Dermis microvascular lymphatic vessel endothelial cell (primary cell): ENCODE data around the gene PCDHA11. TPM values are rescaled to one million over a fixed set of nuclear protein-coding genes. Genes with fewer than 3 reads are reported as not detected.
"Not testable (repeated sequence)": the region's sequence is repeated elsewhere in the genome, so short reads cannot be mapped to it uniquely, and the experiment has no call there.

ENCODE experiments used
- DNase-seq, 2 donors: peaks; one replicate each; pipeline versions ENCODE4 v3.0.0 to v3.0.0-alpha.2; 2010; ENCODE audit warnings: low read depth in 2 of 2
- total RNA-seq: library from RNA; depleted of rRNA; stranded (reverse); fragments of >200 nt; gene quantifications from 2 replicates; pipeline ENCODE4 v1.2.1, GENCODE V29; 2014

Gene PCDHA11
- under 0.01 TPM in 1 of 2 replicates, not detected in the other for total RNA-seq

GRCh38 chr5:140868721-140869554 lies at the start of gene PCDHA11:
TSS of gene PCDHA11 (plus strand) at chr5:140868957. CDS start at chr5:140869104, 147 bp downstream.
- DNase-seq: peak in 1 of 2 donors; percentile 4

- DNase-seq: peak in 1 of 2 donors; percentile 23
These were observed 47.1 kb upstream of the PCDHA11 start, which contains the start of gene PCDHA5 for GRCh38 chr5:140821375-140822280. TSS of gene PCDHA5 (plus strand) at chr5:140821613.

- no peak for DNase-seq
These were observed 46.5 kb upstream of the PCDHA11 start for GRCh38 chr5:140822281-140822629.

- DNase-seq: not testable (repeated sequence)
These were observed 45.8 kb upstream of the PCDHA11 start for GRCh38 chr5:140822969-140823368.

GRCh38 chr5:140823475-140823874 lies 45.3 kb upstream of the PCDHA11 start:
- DNase-seq: no peak

GRCh38 chr5:140827704-140828361 lies 40.9 kb upstream of the PCDHA11 start, which contains the start of gene PCDHA6:
TSS of gene PCDHA6 (plus strand) at chr5:140827960. CDS start at chr5:140828092, 132 bp downstream.
- DNase-seq: no peak

- no peak for DNase-seq
These were observed 40.4 kb upstream of the PCDHA11 start for GRCh38 chr5:140828362-140828737.

- not testable (repeated sequence) for DNase-seq
These were observed 39.0 kb upstream of the PCDHA11 start for GRCh38 chr5:140829511-140830501.

GRCh38 chr5:140833993-140834392 lies 34.8 kb upstream of the PCDHA11 start, which contains the start of gene PCDHA7:
TSS of gene PCDHA7 (plus strand) at chr5:140834269. CDS start at chr5:140834384, 115 bp downstream.
- DNase-seq: peak; percentile 17 to 19

GRCh38 chr5:140834439-140835008 lies 34.2 kb upstream of the PCDHA11 start:
- not testable (repeated sequence) for DNase-seq

GRCh38 chr5:140835622-140836510 lies 32.9 kb upstream of the PCDHA11 start:
- no peak for DNase-seq

- no peak for DNase-seq
These were observed 27.5 kb upstream of the PCDHA11 start, which contains the start of gene PCDHA8 for GRCh38 chr5:140840978-140841962. TSS of gene PCDHA8 (plus strand) at chr5:140841187. CDS start at chr5:140841322, 135 bp downstream.

GRCh38 chr5:140842798-140843733 lies 25.7 kb upstream of the PCDHA11 start:
- DNase-seq: no peak

- DNase-seq: peak in 1 of 2 donors; percentile 7
These were observed 20.3 kb upstream of the PCDHA11 start, which contains the start of gene PCDHA9 for GRCh38 chr5:140848139-140849102. TSS of gene PCDHA9 (plus strand) at chr5:140848382. CDS start at chr5:140848496, 114 bp downstream.
